ENCODE results near the gene SYNGR2. TPM values are rescaled to one million over a fixed set of nuclear protein-coding genes. Genes with fewer than 3 reads are reported as not detected.

SYNGR2 gene
- total RNA-seq: 28.3 TPM

GRCh38 chr17:78168242-78168902 lies at the start of gene SYNGR2:
Gene SYNGR2, plus strand, starts transcription at chr17:78168581. Its CDS starts 36 bp downstream, at chr17:78168617.

DNA sequence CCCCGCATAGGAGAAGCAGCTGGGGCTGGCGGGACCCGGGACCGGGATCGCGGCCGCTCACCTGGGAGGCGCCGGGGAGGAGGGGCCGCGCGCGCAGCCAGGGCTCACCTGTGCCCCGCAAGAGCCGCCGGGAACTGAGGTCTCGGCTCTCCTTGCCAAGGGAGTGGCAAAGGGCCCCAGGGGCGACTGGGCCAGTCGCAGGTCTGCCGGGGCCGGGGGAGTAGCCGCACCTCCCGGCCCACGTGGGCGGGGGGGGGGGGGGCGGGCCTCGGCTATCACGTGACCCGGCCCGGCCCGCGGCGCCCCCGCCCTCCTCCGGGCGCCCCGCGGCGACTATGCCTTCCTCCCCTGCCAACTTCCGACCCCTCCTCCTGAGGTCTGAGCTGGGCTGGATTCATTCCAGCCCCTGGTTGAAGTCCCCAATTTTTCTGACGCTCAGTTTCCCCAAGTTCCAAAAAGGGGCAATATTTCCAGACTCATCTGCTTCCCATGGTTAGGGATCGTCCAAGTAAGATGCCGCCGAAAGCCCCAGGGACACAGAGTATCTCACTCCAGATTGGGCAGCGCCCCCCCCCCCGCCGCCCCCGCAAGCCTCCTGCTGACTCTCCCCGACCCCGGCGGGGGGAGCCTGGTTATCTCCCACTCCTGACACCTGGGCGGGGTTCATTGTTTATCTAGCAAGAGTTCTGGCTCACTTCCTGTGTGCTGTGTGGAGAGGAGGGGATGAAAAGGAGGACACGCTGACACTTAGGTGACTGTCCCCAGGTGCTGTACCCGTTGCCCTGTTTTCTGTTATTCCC lies 39.6 kb upstream of the SYNGR2 start, which contains the start of gene TMC6:
Gene TMC6 (minus strand): TSS at position 205 of the 800 bp plus-strand sequence. CDS start 1,923 bp downstream, outside the sequence.

GRCh38 chr17:78130437-78131101 lies 37.8 kb upstream of the SYNGR2 start, which contains the start of gene TMC8:
Gene TMC8, plus strand, starts transcription at chr17:78130771. Its CDS starts 818 bp downstream, at chr17:78131589.

GRCh38 chr17:78186692-78187595 lies 18.6 kb downstream of the SYNGR2 start, which contains the start of the genes AFMID and TK1:
Gene AFMID, plus strand, starts transcription at chr17:78187362. Its CDS starts 9 bp downstream, at chr17:78187371.
Gene TK1, minus strand, starts transcription at chr17:78187052. Its CDS starts 58 bp downstream, at chr17:78186994.

DNA sequence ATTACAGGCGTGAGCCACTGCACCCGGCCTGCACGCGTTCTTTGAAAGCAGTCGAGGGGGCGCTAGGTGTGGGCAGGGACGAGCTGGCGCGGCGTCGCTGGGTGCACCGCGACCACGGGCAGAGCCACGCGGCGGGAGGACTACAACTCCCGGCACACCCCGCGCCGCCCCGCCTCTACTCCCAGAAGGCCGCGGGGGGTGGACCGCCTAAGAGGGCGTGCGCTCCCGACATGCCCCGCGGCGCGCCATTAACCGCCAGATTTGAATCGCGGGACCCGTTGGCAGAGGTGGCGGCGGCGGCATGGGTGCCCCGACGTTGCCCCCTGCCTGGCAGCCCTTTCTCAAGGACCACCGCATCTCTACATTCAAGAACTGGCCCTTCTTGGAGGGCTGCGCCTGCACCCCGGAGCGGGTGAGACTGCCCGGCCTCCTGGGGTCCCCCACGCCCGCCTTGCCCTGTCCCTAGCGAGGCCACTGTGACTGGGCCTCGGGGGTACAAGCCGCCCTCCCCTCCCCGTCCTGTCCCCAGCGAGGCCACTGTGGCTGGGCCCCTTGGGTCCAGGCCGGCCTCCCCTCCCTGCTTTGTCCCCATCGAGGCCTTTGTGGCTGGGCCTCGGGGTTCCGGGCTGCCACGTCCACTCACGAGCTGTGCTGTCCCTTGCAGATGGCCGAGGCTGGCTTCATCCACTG lies 45.8 kb downstream of the SYNGR2 start, which contains the start of gene BIRC5:
Gene BIRC5 (plus strand): TSS at position 238 of the 690 bp plus-strand sequence. CDS start 64 bp downstream, at position 302.

Other genes with a start within 250 kb of the SYNGR2 start
- 41.8 TPM for gene TNRC6C, start 209.9 kb upstream of the SYNGR2 start, total RNA-seq
- gene TMC6, start 39.8 kb upstream of the SYNGR2 start, total RNA-seq: 15.2 TPM
- gene TMC8, start 37.8 kb upstream of the SYNGR2 start, total RNA-seq: 4.8 TPM
- gene C17orf99, start 22.2 kb upstream of the SYNGR2 start, total RNA-seq: 0.16 TPM
- gene TK1, start 18.5 kb downstream of the SYNGR2 start, total RNA-seq: 13.9 TPM
- 31.7 TPM for gene AFMID, start 18.8 kb downstream of the SYNGR2 start, total RNA-seq
- 11.2 TPM for gene BIRC5, start 45.7 kb downstream of the SYNGR2 start, total RNA-seq
- gene TMEM235, start 63.0 kb downstream of the SYNGR2 start, total RNA-seq: 1.8 TPM
- gene SOCS3, start 191.5 kb downstream of the SYNGR2 start, total RNA-seq: 19.5 TPM
- gene PGS1, start 210.1 kb downstream of the SYNGR2 start, total RNA-seq: 61.8 TPM